Type B pancreatic cell (in vitro differentiated cells): ENCODE measurements around the gene CLEC4F. TPM values are rescaled to one million over a fixed set of nuclear protein-coding genes. Genes with fewer than 3 reads are reported as not detected.

ENCODE experiments used
- DNase-seq: peaks from one replicate; pipeline ENCODE4 v3.0.0; 2021; ENCODE audit warnings: mixed read lengths; ENCODE audit not compliant: unreplicated experiment; ENCODE audit errors: extremely low spot score
- H3K27ac Mint-ChIP-seq: 2 replicates; pipeline ENCODE4 v1.8.0; 2021; ENCODE audit warnings: mild to moderate bottlenecking, mixed read lengths
- H3K27me3 Mint-ChIP-seq: 2 replicates; pipeline ENCODE4 v1.8.0; 2021; ENCODE audit warnings: mixed read lengths
- H3K36me3 Mint-ChIP-seq: 2 replicates; pipeline ENCODE4 v1.8.0; 2021; ENCODE audit warnings: mixed read lengths
- H3K4me1 Mint-ChIP-seq: one replicate; pipeline ENCODE4 v1.8.0; 2021; ENCODE audit warnings: mixed read lengths; ENCODE audit not compliant: unreplicated experiment
- H3K4me3 Mint-ChIP-seq: 2 replicates; pipeline ENCODE4 v1.8.0; 2021; ENCODE audit warnings: mild to moderate bottlenecking, mixed read lengths
- H3K9me3 Mint-ChIP-seq: 2 replicates; pipeline ENCODE4 v1.8.0; 2021; ENCODE audit warnings: mixed read lengths
- total RNA-seq: library from RNA; stranded (reverse); gene quantifications from 2 replicates; pipeline ENCODE4 v1.2.1, GENCODE V29; 2021; ENCODE audit warnings: low replicate concordance
- TF ChIP-seq, protein P1 (sequence below): fragments of 200-600 bp; sonication (generic); conservative IDR thresholded peaks from 2 replicates; pipeline ENCODE4 v1.5.0; 2021; ENCODE audit warnings: antibody characterized with exemption, mild to moderate bottlenecking

Gene CLEC4F
- total RNA-seq, 1 donor from 2014 or later: not detected

DNA sequence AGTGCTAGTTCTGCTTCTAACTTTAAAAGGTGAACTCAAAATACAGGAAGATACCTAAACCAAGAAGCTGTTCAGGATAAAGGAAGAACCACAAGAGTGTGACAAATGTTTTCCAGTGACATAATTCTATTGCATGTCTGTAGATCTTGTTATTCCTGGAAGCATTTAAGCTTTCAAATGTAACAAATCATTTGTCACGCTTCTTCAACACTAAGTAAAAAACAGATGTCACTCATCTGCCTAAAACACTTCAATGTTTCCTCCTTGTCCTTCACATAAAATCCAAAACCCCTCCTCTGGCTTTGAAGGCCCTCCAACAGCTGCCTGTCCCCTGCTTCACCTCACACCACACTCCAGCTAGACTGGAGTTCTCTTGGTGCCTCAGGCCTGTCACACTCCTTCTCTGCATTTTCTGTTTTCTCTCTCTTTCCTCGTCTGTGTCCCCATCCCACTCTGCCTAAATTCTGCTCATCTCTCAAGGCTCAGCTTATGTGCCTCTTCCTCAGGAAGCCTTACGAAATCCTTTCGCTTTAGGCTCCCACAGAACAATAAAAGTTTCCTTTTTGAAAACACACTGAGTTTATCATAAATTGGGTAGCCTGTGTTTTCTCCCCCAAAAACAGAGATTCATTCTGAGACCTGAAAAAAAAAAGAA, 6.4 kb upstream of the CLEC4F start:
- Mint-ChIP-seq H3K9me3 (no peaks in the 10 kb centered on the region), H3K27me3 (peaks cover 47% of the 10 kb centered on the region), H3K4me1 (no peaks in the 10 kb centered on the region), H3K36me3 (no peaks in the 10 kb centered on the region), H3K27ac (no peak overlapping the region), H3K4me3 (no peak overlapping the region)
- TF ChIP-seq, protein P1, sequence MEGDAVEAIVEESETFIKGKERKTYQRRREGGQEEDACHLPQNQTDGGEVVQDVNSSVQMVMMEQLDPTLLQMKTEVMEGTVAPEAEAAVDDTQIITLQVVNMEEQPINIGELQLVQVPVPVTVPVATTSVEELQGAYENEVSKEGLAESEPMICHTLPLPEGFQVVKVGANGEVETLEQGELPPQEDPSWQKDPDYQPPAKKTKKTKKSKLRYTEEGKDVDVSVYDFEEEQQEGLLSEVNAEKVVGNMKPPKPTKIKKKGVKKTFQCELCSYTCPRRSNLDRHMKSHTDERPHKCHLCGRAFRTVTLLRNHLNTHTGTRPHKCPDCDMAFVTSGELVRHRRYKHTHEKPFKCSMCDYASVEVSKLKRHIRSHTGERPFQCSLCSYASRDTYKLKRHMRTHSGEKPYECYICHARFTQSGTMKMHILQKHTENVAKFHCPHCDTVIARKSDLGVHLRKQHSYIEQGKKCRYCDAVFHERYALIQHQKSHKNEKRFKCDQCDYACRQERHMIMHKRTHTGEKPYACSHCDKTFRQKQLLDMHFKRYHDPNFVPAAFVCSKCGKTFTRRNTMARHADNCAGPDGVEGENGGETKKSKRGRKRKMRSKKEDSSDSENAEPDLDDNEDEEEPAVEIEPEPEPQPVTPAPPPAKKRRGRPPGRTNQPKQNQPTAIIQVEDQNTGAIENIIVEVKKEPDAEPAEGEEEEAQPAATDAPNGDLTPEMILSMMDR: no peak
- DNase-seq: no peak

DNA sequence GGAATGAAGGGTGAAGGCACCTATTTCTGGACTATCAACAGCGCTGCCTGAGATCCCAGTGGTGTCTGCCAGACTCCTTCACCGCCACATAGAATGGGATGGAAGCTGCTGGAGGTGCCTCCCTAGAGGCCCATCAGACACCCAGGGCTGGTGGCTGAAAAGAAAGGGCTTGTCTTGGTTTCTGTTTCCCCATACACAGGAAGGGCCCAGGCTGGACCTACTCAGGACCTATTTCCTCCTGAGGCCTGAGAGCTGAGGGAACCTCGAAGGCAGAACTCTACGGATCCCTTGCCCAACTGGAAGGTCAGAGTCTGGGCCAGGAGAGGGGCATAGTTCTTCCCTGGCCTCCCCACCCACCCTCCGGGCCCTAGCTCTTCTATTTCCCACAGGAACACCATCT, 2.9 kb upstream of the CLEC4F start:
- Mint-ChIP-seq H3K9me3 (no peaks in the 10 kb centered on the region), H3K36me3 (no peaks in the 10 kb centered on the region), H3K27ac (no peak overlapping the region), H3K27me3 (peaks cover 48% of the 10 kb centered on the region), H3K4me3 (no peak overlapping the region), H3K4me1 (no peaks in the 10 kb centered on the region)
- TF ChIP-seq, protein P1: no peak
- no peak for DNase-seq

DNA sequence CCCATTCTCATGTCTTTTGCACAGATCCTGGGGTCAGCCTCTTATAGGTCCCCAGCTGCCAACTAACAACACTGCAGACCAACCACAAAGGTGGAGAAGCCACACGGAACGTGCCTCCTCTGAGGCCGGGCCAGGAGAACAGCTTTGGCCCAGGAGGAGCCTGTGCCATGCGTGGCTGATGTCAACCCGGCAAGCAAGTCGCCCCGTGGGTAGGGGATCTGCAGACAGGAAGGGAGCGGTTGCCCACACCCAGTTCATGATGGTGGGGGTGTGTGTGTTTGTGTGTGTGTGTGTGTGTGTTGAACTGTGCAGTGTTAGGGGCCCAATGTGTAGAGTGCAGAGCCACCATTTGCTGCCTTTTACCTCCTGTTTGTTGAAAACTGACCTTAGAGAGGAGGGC, 2.4 kb upstream of the CLEC4F start:
- no peaks in the 10 kb centered on the region for H3K9me3 Mint-ChIP-seq

DNA sequence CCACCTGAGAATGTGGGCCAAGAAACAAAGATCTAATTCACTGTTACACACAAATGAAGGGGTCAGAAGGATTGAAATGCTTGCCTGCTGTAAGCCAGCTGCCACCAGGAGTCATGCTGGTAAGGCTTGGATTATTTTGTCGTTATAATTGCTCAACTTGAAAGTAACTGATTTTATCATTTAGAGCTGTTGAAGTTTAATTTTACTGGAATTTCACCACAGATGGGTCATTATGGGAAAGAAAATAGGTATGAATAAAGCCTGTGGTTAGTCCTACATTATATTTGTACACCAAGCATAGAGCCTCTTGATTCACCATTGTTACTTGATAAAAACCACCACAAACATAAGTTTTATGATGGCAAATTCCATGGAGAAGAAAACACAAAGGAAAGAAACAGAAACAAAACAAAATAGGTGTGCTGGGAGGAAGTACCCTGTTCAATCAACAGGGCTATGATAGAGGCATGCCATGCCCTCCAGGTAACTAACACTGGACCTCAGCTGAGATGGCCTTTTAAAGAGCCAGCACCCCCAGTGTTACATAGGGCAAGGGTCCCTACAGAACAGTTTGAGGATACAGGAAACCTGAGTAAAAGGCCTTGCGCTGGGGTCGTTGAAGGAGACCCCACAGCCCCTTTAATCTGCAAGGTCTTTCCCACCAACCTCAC, 3.0 kb downstream of the CLEC4F start:
- H3K4me3 Mint-ChIP-seq: no peak overlapping the region
- no peak for DNase-seq
- H3K9me3 Mint-ChIP-seq: peaks cover 5% of the 10 kb centered on the region
- H3K27ac Mint-ChIP-seq: no peak overlapping the region
- no peaks in the 10 kb centered on the region for H3K36me3 Mint-ChIP-seq
- TF ChIP-seq, protein P1: no peak
- no peaks in the 10 kb centered on the region for H3K4me1 Mint-ChIP-seq
- H3K27me3 Mint-ChIP-seq: peaks cover 56% of the 10 kb centered on the region

More for the DNA sequence above, 2.4 kb upstream of the CLEC4F start:
- no peaks in the 10 kb centered on the region for H3K4me1 Mint-ChIP-seq
- no peak overlapping the region for H3K4me3 Mint-ChIP-seq
- DNase-seq: no peak
- TF ChIP-seq, protein P1: no peak
- peaks cover 51% of the 10 kb centered on the region for H3K27me3 Mint-ChIP-seq
- H3K27ac Mint-ChIP-seq: no peak overlapping the region
- no peaks in the 10 kb centered on the region for H3K36me3 Mint-ChIP-seq

DNA sequence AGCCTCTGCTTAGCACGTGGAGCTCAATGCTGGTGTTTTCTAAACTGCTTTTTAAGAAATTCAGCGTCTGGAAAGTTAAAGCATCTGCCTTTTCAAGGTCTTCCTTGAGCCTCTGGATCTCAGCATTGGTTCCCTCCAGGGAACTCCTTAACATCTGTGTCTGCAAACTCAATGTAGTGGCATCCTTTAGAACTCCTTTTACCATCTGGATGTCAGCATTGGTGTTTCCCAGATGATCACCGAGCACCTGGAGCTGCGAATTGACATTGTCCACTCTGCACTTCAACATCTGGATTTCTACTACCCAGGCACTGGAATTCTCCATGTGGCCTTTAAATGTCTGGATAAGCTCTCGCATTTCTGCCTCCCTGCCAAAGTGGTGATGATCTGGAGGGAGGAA, 3.7 kb downstream of the CLEC4F start:
- Mint-ChIP-seq H3K4me1 (no peaks in the 10 kb centered on the region), H3K4me3 (no peak overlapping the region), H3K9me3 (peaks cover 5% of the 10 kb centered on the region), H3K36me3 (no peaks in the 10 kb centered on the region), H3K27me3 (peaks cover 62% of the 10 kb centered on the region), H3K27ac (no peak overlapping the region)
- no peak for DNase-seq
- TF ChIP-seq, protein P1: no peak
